Ishikawa (cell line): ENCODE results near the gene CEACAM19.
A peak's percentile ranks its signal among the peaks of the same experiment; 100 is the strongest.

Source experiments
- CEBPB ChIP-seq: IDR thresholded peaks from 2 replicates; pipeline ENCODE4 v1.6.1; 2012
- CREB1 ChIP-seq: IDR thresholded peaks from 2 replicates; pipeline ENCODE4 v1.6.1; 2012; ENCODE audit warnings: low read depth
- EGR1 ChIP-seq: IDR thresholded peaks from 2 replicates; pipeline ENCODE4 v1.6.1; 2012
- EP300 ChIP-seq: IDR thresholded peaks from 2 replicates; pipeline ENCODE4 v1.6.1; 2012; ENCODE audit warnings: borderline replicate concordance
- FOXM1 ChIP-seq: IDR thresholded peaks from 2 replicates; pipeline ENCODE4 v1.6.1; 2012; ENCODE audit warnings: low read depth, borderline replicate concordance
- MAX ChIP-seq: IDR thresholded peaks from 2 replicates; pipeline ENCODE4 v1.6.1; 2012
- NFIC ChIP-seq: IDR thresholded peaks from 2 replicates; pipeline ENCODE4 v1.6.1; 2012
- RAD21 ChIP-seq: IDR thresholded peaks from 2 replicates; pipeline ENCODE4 v1.6.1; 2012; ENCODE audit warnings: low read depth
- REST ChIP-seq: IDR thresholded peaks from 2 replicates; pipeline ENCODE4 v1.6.1; 2012; ENCODE audit warnings: low read depth, mild to moderate bottlenecking
- TAF1 ChIP-seq: IDR thresholded peaks from 2 replicates; pipeline ENCODE4 v1.6.1; 2012; ENCODE audit warnings: low read depth, mild to moderate bottlenecking
- TCF12 ChIP-seq: IDR thresholded peaks from 2 replicates; pipeline ENCODE4 v1.6.1; 2012; ENCODE audit warnings: low read depth
- TEAD4 ChIP-seq: IDR thresholded peaks from 2 replicates; pipeline ENCODE4 v1.6.1; 2012
- USF1 ChIP-seq: IDR thresholded peaks from 2 replicates; pipeline ENCODE4 v1.6.1; 2012
- YY1 ChIP-seq: IDR thresholded peaks from 2 replicates; pipeline ENCODE4 v1.6.1; 2012; ENCODE audit warnings: low read depth
- ZBTB7A ChIP-seq: IDR thresholded peaks from 2 replicates; pipeline ENCODE4 v1.6.1; 2012; ENCODE audit warnings: low read depth

Gene CEACAM19

GRCh38 chr19:44640518-44640917, 30.8 kb upstream of the CEACAM19 start:
- no peak for TF ChIP-seq TEAD4
- no peak for TF ChIP-seq FOXM1
- TF ChIP-seq REST, result peak; percentile 65
- peak; percentile 46; the same call in 1 of the 2 replicates for TF ChIP-seq NFIC

- TF ChIP-seq MAX, result no peak
- no peak for TF ChIP-seq NFIC
- TF ChIP-seq ZBTB7A, result no peak
- no peak for TF ChIP-seq TCF12
- no peak for TF ChIP-seq USF1
- no peak for TF ChIP-seq FOXM1
- TF ChIP-seq REST, result no peak
- TF ChIP-seq EP300, result no peak
- TF ChIP-seq YY1, result no peak
- no peak for TF ChIP-seq EGR1
- TF ChIP-seq CREB1, result no peak
- TF ChIP-seq RAD21, result no peak
- no peak for TF ChIP-seq CEBPB
- TF ChIP-seq TEAD4, result no peak
- no peak for TF ChIP-seq TAF1
Observed at GRCh38 chr19:44641501-44642265, 29.6 kb upstream of the CEACAM19 start.

GRCh38 chr19:44642377-44642776, 28.9 kb upstream of the CEACAM19 start:
- TF ChIP-seq REST (no peak), MAX (no peak), EGR1 (no peak), CREB1 (no peak), RAD21 (no peak), TAF1 (no peak), EP300 (no peak), ZBTB7A (no peak), TCF12 (no peak), CEBPB (no peak), TEAD4 (no peak), FOXM1 (no peak), YY1 (no peak), NFIC (no peak), USF1 (no peak)

- no peak for TF ChIP-seq USF1
- peak; percentile 85 for TF ChIP-seq TAF1
- no peak for TF ChIP-seq FOXM1
- TF ChIP-seq CREB1, result no peak
- no peak; the same call in 1 of the 2 replicates for TF ChIP-seq EP300
- TF ChIP-seq MAX, result peak; percentile 30; the same call in 1 of the 2 replicates
- TF ChIP-seq RAD21, result no peak
- TF ChIP-seq TCF12, result 0 out of 2 replicates have a peak, but pooled peaks have one; percentile 35
- TF ChIP-seq TEAD4, result peak; percentile 51; the same call in 1 of the 2 replicates
- peak; percentile 71 for TF ChIP-seq YY1
- TF ChIP-seq ZBTB7A, result peak; percentile 92
Observed at GRCh38 chr19:44643605-44644401, 27.5 kb upstream of the CEACAM19 start, which contains the start of gene PVR. Gene PVR (plus strand): TSS chr19:44643910. CDS start chr19:44644097, 187 bp downstream.
